Spleen (tissue), 7 donors: ENCODE results near the gene INSIG2.

ENCODE experiments used
- POLR2AphosphoS5 ChIP-seq, 3 donors: sonication (generic); formaldehyde crosslinking; IDR thresholded peaks; one replicate each; pipeline ENCODE4 v1.5.1; 2017; ENCODE audit warnings: antibody characterized with exemption in 3 of 3
- TF ChIP-seq, protein P1 (sequence below), 11 experiments: fragments of 200-600 bp in 7 of 11; fragments of 450-650 bp in 4 of 11; sonication (generic) in 4 of 11; IDR thresholded peaks in 8 of 11; conservative IDR thresholded peaks in 3 of 11; 1 replicate in 7 of 11; 2 replicates in 4 of 11; pipeline versions ENCODE4 v1.4.0 to v1.8.0; 2016 to 2021; ENCODE audit warnings: antibody characterized with exemption in 11 of 11, inconsistent platforms in 4 of 11, mild to moderate bottlenecking in 1 of 11
- donor health status: DM: no; HTN: no; CAD: no; lungs with moderate emphysema.
- donor health status: DM: no; HTN: no; CAD: no.
- donor health status: DM: no; HTN: no; CAD: no.

DNA sequence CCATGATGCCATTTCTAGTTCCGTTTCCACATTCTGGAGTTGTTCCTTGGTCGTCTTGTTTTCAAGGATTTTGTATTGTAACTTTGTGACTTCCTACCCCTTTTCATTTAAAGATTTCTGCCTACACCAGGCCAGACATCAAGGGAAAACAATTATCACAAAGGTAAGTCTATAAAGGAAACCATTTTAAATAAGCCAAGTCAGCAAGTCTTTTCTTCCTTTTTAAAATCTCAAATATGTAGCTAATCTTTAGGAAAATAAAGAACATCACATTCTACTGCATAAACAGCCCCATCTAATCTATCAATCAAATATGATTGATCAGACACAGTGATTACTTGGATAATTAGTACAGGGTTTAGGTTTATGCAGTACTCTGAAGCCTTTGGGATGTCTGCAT, 35.8 kb upstream of the INSIG2 start:
- TF ChIP-seq POLR2AphosphoS5 (IDR thresholded peaks at IDR 0.05), result no peak
- TF ChIP-seq, protein P1, sequence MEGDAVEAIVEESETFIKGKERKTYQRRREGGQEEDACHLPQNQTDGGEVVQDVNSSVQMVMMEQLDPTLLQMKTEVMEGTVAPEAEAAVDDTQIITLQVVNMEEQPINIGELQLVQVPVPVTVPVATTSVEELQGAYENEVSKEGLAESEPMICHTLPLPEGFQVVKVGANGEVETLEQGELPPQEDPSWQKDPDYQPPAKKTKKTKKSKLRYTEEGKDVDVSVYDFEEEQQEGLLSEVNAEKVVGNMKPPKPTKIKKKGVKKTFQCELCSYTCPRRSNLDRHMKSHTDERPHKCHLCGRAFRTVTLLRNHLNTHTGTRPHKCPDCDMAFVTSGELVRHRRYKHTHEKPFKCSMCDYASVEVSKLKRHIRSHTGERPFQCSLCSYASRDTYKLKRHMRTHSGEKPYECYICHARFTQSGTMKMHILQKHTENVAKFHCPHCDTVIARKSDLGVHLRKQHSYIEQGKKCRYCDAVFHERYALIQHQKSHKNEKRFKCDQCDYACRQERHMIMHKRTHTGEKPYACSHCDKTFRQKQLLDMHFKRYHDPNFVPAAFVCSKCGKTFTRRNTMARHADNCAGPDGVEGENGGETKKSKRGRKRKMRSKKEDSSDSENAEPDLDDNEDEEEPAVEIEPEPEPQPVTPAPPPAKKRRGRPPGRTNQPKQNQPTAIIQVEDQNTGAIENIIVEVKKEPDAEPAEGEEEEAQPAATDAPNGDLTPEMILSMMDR (IDR thresholded peaks at IDR 0.05 in 8 of 11, conservative IDR thresholded peaks at IDR 0.05 in 3 of 11), result no peak
